HG02973 (cell line): Measurements from ENCODE around the gene ARHGEF28.

ENCODE experiments used
- ATAC-seq: cut with Tn5 transposase; IDR thresholded peaks from one replicate; pipeline ENCODE4 v1.9.1; 2021; ENCODE audit warnings: moderate library complexity; ENCODE audit not compliant: unreplicated experiment

ARHGEF28 gene

DNA sequence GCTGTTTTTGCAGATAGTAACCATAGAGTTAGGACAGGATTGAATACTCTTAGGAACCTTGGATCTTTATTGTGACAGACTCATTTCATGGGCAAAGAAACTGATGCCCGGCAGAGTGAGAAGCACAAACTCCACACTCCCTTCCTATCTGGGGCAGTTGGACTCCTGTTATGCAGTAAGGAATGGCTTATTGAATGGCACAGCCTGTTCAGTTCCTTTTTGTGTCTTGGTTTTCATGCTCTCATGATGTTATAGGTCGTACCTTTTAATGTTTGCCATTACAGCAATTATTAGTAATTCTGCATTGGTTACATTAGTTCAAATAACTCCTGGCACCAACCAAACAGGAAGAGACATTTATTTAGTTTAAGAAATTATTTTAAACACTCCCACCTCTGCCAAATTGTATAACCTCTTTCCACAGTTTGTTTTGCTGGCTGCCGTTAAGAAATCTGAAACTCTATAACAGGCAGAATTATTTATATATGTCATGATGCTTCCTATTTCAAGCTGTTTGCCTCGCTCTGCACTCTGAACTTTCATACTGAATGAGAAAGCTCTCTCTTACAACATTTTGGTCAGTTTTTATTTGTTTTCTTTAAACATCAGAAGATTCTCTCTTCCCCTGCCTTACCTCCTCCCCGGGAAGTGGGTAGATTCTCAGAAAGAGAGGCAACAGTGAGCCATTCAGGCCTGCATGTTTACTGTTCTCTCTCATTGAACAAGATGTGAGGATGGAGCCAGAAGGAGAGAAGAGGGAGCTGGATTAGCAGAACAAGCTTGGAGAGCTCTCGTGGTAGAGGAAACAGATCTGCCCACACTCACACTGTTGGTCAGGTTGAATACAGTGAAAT is 144.4 kb downstream of the ARHGEF28 start:
- ATAC-seq: no peak

DNA sequence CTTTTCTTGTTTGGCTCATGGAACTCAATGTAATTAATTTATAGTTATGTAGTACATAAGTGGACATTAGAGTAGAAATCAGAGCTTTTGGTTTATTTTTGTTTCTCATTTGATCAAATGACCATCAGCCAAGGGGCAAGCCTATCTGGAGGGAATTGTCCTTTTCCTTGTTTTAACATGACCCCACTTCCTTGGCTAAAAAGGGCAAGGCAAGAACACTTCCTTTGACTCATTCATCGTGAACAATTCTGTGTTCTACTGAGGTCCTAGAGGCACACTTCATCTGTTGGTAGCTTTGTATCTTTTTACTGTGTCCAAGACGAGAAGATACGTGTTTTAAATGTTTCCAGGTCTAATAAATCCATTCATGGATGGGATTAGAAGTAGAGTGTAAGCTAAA is 148.9 kb downstream of the ARHGEF28 start:
- ATAC-seq: no peak

- ATAC-seq: no peak
These were observed 150.4 kb downstream of the ARHGEF28 start for GRCh38 chr5:73776405-73776804.

- no peak for ATAC-seq
These were observed 151.2 kb downstream of the ARHGEF28 start for GRCh38 chr5:73777192-73777591.

DNA sequence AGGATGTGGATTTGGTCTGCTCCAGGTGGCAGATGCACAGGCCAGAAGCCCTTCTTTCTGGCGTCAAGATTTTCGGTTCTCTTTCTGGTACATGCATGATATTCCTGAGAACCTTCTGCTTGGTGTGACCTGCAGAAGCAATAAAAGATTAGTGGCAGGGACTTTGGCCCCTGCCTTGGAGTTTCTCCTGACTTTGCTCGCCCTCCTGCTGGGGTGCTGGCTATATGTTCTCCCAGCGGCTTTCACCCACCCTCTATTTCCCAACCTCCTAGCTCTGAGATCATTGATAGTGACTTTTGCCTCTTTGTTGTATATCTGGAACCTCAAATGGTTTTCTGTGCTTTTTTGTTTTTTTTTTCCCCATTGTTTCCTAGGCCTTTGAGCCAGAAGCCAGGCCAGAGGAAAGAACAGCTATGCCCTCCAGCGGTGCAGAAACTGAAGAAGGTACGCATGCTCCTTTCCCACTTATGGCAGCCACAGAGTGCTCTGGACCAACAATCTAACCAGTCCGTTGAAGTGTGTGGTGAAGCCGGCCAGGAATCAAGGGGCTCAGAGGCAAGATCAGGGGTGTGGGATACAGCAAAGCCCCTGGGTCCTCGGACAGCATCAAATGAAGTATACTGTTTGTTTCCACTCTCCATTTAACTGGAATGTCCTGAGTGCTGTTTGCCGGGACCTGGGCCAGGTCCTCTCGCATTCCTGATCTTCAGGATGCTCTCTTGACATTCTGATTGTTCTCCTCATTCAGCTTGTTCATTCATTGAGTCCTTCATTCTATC is 154.5 kb downstream of the ARHGEF28 start:
- no peak for ATAC-seq

DNA sequence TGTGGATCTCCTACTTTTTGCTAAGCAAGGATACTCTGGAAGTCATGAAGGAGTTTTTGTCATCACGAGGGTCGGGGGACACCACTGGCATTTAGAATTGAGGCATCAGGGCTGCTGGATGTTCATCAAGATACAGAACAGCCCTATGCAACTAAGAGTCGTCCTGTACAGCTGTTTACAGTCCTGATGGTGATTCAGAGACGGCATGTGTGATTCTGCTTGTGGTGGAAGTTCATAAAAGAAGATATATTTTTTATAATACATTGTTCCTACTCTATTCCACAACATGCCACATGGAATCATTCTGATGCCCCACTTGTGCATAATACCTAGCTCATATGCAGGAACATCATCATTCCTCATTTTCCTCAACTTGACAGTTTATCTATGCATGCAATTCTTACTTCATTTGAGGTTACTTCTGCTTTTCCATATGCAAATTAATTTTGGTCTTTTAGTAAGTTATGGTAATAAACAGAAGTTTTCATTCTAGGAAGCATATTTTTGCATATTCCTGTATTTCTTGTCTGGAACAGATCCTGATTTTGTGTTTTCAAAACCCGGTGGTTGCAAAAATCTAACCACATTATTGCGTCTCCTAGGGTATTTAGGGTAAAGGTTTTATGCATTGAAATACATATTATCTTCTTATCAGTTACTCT is 155.2 kb downstream of the ARHGEF28 start:
- no peak for ATAC-seq

DNA sequence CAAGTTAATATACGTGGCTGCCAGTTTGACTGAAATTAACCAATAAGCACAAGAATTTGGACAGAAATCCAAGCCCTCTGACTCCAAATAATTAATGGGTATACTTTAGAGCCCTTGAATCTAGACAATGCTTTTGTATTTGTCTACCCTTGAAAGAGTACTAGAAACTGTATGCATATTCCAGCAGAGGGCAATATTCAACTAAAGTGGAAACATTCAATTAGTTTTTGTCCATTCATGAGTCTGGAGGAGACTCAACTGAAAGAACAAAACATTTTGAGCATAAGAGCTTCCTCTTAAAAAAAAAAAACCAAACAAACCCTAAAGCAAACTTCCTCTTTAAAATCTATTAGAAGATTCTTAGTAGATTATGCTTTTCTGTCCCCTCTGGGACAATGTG is 157.8 kb downstream of the ARHGEF28 start:
- ATAC-seq: no peak

DNA sequence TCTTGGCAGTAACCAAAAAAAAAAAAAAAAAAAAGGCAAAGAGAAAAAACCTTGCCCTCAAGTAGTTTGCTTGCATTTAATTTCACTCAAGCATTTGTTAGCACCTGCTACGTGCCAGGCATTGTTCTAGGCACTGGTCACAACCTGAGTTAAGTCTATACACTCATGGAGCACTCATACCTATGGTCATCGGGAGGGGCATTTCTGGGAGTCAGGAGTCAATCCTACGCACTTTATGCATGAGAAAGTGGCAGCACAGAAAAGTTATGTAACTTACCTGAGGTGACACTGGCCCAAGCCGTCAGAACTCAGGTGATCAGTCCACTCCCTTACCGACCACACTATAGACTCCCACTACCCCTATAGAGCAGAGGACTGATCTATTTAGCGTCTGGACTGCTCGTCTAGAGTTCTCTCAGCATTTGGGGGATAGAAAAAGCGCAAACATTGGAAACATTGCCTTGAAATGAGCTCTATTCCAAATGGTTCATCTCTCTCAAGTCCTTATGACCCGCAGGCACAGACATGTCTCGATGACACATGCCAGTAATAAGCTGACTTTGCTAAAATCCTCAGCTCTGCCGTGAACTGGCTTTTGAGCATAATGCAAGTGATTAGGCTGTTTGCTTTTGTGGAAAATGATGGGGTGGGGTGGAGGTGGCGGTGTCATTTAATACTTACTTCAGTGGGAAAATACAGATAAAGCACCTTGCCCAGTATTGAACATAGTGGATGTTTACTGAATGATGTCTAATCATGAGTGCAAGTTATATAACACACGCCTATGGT is 160.2 kb downstream of the ARHGEF28 start:
- ATAC-seq: no peak

DNA sequence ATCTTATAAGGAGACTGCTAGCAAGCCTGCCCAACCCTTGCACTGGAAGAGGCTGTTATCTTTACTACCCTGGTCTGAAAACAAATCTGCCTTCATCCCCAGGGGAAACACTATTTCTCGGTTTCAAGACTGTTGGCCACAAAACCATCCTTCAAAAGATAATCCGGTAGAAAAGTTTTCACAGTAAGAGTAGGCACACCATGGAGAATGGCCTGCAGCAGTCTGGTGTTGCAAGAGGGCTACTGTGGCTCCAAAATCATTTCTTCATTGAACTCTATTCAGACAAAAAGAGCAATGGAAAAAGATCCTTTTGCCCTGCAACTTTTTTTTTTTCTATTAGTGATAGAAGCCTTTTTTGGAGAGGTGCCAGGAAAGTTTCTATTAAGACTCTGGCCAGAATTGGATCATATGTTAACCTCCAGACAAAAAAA is 163.9 kb downstream of the ARHGEF28 start:
- ATAC-seq: no peak

DNA sequence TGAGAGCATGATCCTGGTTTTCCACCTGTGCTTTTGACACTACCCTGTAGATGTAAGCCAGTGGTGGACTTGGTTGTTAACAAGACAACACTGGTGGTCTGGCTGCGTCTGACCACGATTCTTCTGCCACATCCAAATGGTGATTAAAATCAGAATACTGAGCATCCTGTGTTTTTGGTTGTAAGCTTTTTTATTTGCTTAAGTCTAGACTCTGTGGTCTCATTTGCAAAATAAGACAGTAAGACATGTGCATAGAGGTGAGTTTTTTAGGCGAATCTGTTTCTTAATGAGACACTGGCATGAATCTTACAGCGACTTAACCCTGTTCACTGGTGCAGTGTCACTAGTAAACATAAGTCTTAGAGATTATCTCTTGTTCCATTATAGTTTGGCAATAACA is 165.4 kb downstream of the ARHGEF28 start:
- ATAC-seq: no peak

- peak; percentile 57 for ATAC-seq
These were observed 166.8 kb downstream of the ARHGEF28 start for GRCh38 chr5:73792687-73793320.

DNA sequence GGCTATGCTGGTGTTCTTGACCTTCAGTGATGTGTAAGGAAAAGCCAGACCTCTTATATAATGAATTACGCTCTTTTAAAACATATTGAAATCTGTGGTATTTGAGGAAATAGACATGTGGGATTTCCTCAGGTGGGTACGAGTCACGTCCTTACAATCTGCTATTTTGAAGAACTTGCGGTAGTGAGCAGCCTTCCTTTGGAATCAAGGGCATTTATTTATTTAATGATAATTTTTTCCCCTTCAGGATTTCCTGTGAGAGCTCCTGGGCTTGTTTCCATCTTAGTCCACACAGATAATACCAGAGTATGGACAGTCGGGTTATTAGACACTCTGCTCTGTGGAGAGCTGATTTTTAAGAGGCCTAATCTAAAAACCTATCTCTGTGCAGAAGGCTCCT is 167.9 kb downstream of the ARHGEF28 start:
- no peak for ATAC-seq

GRCh38 chr5:73796164-73797131 is 170.5 kb downstream of the ARHGEF28 start:
- no peak for ATAC-seq

DNA sequence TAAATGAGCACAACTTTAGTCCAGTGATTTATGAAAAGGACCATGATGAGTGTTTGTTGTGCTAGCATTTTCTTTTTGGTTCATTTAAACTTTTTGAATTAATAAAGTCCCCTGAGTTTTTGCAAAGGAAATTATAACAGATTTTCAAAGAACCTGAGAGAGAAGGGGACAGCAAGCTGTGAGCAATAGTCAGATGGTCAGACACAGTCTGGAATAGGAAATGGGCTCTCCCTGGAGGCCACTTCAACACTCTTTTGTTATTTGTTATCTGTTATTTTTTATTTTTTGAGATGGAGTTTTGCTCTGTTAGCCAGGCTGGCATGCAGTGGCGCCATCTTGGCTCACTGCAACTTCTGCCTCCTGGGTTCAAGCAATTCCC is 171.1 kb downstream of the ARHGEF28 start:
- ATAC-seq: no peak

DNA sequence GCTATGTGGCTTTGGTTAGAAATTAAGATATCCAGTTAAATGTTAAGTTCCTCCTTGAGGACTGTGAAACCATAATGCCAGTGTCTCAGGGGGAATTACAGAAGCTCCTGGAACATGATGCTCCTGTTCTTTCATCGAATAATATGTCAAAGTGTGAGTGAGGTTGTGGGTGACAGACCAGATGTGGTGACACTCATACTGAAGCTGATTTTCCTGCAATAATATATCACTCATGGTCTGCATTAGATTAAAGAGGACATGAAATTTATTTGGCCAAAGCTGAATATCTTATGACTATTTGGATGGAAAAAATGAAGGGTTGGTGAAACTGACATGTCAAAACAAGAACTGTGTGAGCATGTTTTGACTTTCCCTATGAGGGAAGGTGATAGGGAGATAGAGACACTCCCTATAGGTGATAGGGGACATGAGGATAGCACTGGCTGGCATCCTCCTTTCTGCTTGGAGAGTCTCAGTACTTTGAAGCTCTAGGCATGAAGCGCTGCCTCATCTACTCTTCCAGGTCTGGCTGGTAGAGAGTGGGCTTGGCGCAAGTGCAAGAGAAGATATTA is 173.5 kb downstream of the ARHGEF28 start:
- ATAC-seq: no peak

DNA sequence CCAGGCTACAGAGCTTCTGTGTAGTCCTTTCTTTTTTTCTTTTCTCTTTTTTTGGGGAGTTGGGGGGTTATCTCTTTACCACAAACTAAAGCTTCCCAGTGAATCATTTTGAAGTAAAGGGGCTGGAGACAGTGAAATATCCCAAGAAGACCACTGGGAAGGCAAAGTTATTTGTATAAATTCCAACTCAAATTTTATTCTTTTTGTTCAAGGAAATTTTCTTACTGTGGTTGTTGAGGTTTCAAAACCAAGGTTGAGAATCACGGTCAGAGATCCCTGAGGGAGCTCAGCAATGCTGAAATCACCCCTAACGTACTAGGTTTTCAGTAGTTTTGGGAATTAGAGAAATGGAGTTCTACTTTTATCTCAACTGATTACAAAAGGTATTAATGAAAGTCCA is 175.7 kb downstream of the ARHGEF28 start:
- ATAC-seq: no peak

- ATAC-seq: no peak
These were observed 179.5 kb downstream of the ARHGEF28 start for GRCh38 chr5:73805449-73805848.

GRCh38 chr5:73808911-73809310 is 182.9 kb downstream of the ARHGEF28 start:
- no peak for ATAC-seq

DNA sequence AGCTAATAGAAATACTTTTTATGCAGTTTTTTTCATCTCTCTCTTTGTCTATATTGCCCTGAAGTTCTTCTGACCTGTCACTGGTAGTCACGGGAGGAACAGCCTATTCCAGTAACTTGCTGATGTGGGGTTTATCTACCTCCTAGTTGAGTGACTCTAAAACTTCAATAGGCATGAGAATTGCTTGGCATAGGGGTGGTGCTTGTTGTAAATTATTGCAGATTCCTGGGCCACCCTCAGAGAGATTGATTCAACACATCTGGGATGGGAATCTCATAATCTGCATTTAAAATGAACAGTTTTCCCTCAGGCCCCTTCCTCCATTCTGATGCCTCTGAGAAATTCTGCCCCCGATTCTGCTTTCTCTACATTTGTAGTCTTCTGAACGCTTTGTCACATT is 184.4 kb downstream of the ARHGEF28 start:
- ATAC-seq: no peak
